ENCODE measurements around the gene STK4. TPM values are rescaled to one million over a fixed set of nuclear protein-coding genes. Genes with fewer than 3 reads are reported as not detected.

STK4 gene
- total RNA-seq, 1 donor, result 372 TPM

DNA sequence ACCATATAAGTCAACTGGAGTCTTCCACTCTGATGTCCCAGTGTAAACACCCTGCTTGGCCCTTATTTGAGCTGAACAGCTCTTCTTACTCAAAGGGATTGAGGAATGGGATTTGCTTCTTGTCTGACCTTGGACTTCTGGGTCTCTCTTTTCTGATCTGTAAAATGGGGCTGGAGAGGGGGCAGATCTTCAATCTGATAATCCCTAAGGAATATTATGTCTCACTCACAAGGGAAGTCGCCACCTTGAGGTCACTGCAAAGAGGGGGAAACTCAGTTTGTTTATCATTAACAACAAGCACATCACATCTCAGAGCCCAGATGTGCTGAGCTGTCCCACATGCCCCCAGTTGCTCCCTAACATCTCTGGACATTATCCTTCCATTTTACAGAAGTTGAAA, 119.6 kb downstream of the STK4 start:
- H3K27me3 ChIP-seq (ENCODE audit: insufficient read depth, low read length), result no peaks in the 10 kb centered on the region
- peaks cover 2% of the 10 kb centered on the region for H3K4me1 ChIP-seq (ENCODE audit: insufficient read depth, low read length)
- no peak overlapping the region for H3K4me3 ChIP-seq (ENCODE audit: low read length)
- no peaks in the 10 kb centered on the region for H3K9me3 ChIP-seq (ENCODE audit: low read depth, low read length)

DNA sequence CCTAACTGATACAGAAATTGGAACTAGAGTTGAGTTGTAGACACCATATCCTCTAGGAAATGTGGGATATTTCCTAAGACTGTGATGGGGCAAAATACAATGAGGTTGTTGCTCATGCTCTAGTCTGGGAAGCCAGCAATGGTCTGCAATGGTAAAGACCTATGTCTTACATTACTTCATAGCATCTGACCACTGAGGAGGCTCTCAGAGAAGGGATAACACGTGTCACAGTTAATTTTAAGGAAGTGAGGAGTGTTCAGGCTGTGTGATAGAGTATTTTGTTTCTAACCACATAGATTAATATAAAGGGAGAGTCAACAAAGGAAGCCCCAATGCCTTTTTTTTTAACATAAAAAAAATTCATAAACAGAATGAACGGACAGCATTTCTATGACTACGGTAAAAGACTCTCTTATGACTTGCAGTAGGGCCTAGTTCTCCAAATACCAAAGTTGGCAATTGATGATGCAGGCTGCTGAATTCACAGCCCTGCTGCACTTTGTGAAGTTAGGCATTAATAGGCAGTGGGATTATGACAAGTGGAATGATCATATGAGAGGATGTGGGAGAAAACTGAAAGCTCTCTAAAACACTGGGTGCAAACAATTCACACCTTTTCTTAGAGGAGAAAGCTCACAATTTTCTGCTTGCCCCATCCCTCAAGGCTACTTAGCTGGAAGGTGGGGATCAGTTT, 120.9 kb downstream of the STK4 start:
- Histone ChIP-seq H3K4me3 (ENCODE audit: low read length) (no peak overlapping the region), H3K9me3 (ENCODE audit: low read depth, low read length) (no peaks in the 10 kb centered on the region), H3K4me1 (ENCODE audit: insufficient read depth, low read length) (peaks cover 2% of the 10 kb centered on the region), H3K27me3 (ENCODE audit: insufficient read depth, low read length) (no peaks in the 10 kb centered on the region)

DNA sequence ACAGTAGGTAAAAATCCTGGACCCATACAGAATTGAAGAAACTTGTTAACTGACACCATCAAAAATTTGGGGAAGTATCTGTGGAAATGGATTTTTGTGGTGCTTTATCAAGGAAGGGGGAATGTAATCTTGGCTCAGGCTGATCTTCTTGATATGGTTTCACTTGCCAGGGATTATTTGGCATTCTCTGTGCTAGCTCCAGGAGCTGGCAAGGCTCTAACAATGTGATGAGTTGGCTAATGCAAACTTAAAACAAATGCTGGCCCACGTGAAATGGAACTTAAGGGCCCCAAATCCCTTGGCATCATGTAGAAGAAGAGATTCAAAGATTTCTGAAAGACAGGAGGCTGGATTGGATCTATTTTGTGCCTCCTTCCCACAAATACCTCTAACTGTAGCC, 121.5 kb downstream of the STK4 start:
- Histone ChIP-seq H3K9me3 (ENCODE audit: low read depth, low read length) (no peaks in the 10 kb centered on the region), H3K27me3 (ENCODE audit: insufficient read depth, low read length) (no peaks in the 10 kb centered on the region), H3K4me1 (ENCODE audit: insufficient read depth, low read length) (peaks cover 2% of the 10 kb centered on the region), H3K4me3 (ENCODE audit: low read length) (no peak overlapping the region)

DNA sequence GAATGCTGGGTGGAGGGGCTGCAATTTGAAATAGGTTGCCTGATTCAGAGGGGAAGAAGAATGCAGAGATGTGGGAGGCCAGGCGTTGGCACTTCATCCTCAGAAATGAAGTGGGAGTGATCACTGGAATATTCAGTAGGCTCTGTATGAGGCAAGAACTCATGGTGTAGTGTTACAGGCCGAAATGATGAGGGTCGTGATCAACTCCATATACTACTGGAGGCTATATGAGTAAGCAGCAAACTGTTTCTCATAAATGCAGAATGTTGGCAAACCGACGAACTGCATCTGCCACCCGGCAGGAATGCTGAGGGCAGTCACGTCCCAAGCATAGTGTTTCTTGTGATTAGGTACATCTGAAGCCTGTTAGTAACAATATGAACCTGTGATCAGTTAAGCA, 121.9 kb downstream of the STK4 start:
- peaks cover 2% of the 10 kb centered on the region for H3K4me1 ChIP-seq (ENCODE audit: insufficient read depth, low read length)

DNA sequence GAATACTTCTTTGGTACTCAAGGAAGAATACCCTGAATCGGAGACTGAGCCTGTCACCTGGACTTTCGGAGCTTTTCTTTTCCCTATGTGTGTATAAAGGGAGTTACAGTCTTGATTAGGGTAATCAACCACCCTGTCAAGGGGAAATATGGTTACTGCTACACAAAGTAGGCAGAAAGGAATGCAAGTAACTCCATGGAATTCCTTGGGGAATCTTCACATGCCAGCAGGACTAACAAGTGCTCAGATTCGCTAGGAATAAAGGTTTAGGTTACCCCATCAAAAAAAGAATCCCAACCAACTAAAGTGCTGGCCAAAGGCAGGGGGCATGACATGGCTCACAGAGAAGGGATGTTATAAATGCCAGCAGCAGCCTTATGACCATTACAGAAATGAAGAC, 124.2 kb downstream of the STK4 start:
- no peak overlapping the region for H3K4me3 ChIP-seq (ENCODE audit: low read length)
- peaks cover 2% of the 10 kb centered on the region for H3K4me1 ChIP-seq (ENCODE audit: insufficient read depth, low read length)
- H3K9me3 ChIP-seq (ENCODE audit: low read depth, low read length), result no peaks in the 10 kb centered on the region
- no peaks in the 10 kb centered on the region for H3K27me3 ChIP-seq (ENCODE audit: insufficient read depth, low read length)

More for the DNA sequence above, 121.9 kb downstream of the STK4 start:
- H3K27me3 ChIP-seq (ENCODE audit: insufficient read depth, low read length), result no peaks in the 10 kb centered on the region
- no peak overlapping the region for H3K4me3 ChIP-seq (ENCODE audit: low read length)
- H3K9me3 ChIP-seq (ENCODE audit: low read depth, low read length), result no peaks in the 10 kb centered on the region

DNA sequence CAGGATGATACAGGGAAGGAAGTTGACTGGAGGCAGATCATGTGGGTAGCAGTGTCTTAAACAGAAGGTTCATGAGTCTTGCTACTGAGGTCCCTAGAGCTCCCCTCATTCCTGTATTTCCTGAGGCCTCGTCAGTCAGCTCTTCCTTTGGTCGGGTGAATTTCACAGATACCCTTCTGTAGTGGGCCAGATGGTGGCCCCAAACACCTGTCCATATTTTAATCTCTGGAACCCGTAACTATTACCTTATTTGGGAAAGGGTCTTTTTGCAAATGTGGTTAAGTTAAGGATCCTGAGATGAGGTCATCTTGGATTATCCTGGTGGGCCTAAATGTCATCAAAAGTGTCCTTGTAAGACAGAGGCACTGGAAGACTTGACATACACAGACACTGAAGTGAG, 125.1 kb downstream of the STK4 start:
- Histone ChIP-seq H3K4me3 (ENCODE audit: low read length) (no peak overlapping the region), H3K4me1 (ENCODE audit: insufficient read depth, low read length) (peaks cover 2% of the 10 kb centered on the region), H3K9me3 (ENCODE audit: low read depth, low read length) (no peaks in the 10 kb centered on the region), H3K27me3 (ENCODE audit: insufficient read depth, low read length) (no peaks in the 10 kb centered on the region)

DNA sequence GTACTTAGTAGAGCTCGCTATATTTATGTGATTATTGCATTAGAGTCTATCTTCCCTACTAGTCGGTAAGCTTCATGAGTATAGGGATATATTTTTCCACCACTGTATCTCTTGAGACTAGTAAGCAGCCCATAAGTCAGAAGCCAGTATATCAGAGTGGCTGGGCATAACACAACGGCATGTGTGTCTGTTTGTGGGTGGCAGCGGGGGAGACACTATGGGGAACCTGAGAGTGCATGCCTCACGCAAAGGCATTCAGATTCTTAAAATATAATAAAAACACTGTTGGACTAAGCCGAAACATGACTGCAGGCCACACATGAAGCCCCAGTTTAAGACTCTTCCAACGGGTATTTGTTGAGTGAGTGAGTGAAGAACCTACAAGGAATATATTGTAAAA, 126.6 kb downstream of the STK4 start:
- H3K27me3 ChIP-seq (ENCODE audit: insufficient read depth, low read length), result peaks cover 10% of the 10 kb centered on the region
- no peak overlapping the region for H3K4me3 ChIP-seq (ENCODE audit: low read length)
- peaks cover 6% of the 10 kb centered on the region for H3K4me1 ChIP-seq (ENCODE audit: insufficient read depth, low read length)
- no peaks in the 10 kb centered on the region for H3K9me3 ChIP-seq (ENCODE audit: low read depth, low read length)

DNA sequence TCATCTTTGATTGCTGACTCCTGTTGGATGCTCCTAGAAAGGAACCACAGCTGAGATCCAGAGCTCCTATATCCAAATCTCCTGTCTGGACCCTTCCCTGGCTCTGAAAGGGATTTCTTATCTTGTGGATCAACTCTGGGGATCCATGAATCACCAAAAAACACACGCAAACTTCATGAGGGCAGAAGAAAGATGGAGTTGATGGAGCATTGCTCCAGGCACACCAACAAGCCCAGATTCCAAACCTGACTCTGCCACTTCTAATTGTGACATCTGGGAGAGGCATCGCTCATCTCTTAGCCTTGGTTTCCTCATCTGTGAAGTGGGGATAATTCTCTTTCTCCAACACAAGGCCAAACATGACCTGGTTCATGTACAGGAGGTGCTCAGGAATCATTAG, 127.9 kb downstream of the STK4 start:
- Histone ChIP-seq H3K27me3 (ENCODE audit: insufficient read depth, low read length) (peaks cover 21% of the 10 kb centered on the region), H3K4me1 (ENCODE audit: insufficient read depth, low read length) (peaks cover 15% of the 10 kb centered on the region), H3K9me3 (ENCODE audit: low read depth, low read length) (no peaks in the 10 kb centered on the region), H3K4me3 (ENCODE audit: low read length) (no peak overlapping the region)

DNA sequence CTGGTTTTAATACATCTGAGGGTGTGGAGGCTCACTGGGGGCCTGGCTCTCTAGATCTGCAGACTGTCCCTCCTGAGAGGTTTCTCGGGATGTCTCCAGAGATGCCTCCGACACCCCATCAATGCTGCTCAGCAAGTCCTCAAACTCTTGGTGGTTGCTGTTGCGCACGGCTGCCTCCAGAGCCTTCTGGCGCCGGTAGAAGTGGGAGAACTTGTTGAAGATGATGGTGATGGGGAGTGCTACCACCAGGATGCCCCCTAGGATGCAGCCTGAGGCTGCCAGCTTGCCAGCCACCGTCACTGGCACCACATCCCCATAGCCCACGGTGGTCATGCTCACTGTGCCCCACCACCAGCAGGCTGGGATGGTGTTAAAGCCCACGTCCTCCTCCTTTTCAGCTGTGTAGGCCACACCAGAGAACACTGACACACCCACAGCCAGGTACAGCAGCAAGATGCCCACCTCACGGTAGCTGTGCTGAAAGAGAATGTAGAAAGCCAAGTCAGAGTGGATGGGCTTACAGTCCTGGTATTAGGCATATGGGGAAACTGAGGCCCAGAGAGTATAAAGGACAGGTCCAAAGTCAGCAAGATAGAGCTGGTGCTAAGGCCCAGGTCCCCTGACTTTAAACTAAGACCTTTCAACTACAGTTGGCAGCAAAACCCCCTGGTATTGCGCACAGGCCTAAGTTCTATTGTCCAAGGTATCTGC, 128.7 kb downstream of the STK4 start:
- H3K9me3 ChIP-seq (ENCODE audit: low read depth, low read length), result no peaks in the 10 kb centered on the region
- H3K4me3 ChIP-seq (ENCODE audit: low read length), result no peak overlapping the region
- H3K27me3 ChIP-seq (ENCODE audit: insufficient read depth, low read length), result peaks cover 29% of the 10 kb centered on the region
- peaks cover 15% of the 10 kb centered on the region for H3K4me1 ChIP-seq (ENCODE audit: insufficient read depth, low read length)

DNA sequence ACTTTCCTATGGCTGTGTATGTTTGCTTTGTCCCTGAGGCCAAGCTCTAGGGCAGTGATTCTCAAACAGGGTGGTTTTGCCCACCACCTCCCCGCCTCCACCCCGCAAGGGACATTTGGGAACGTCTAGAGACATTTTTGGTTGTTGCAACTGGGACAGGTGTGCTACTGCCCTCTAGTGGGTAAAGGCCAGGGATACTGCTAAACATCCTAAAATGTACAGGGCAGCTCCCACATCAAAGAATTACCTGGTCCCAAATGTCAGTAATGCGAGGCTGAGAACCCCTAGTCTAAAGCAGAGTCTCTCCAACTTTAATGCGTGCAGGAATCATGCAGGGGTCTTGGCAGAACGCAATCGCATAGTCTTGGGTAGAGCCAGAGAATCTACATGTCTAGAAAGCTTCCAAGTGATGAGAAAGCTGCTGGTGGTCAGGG, 129.5 kb downstream of the STK4 start:
- H3K9me3 ChIP-seq (ENCODE audit: low read depth, low read length), result no peaks in the 10 kb centered on the region
- peaks cover 37% of the 10 kb centered on the region for H3K27me3 ChIP-seq (ENCODE audit: insufficient read depth, low read length)
- no peak overlapping the region for H3K4me3 ChIP-seq (ENCODE audit: low read length)
- H3K4me1 ChIP-seq (ENCODE audit: insufficient read depth, low read length), result peaks cover 19% of the 10 kb centered on the region

DNA sequence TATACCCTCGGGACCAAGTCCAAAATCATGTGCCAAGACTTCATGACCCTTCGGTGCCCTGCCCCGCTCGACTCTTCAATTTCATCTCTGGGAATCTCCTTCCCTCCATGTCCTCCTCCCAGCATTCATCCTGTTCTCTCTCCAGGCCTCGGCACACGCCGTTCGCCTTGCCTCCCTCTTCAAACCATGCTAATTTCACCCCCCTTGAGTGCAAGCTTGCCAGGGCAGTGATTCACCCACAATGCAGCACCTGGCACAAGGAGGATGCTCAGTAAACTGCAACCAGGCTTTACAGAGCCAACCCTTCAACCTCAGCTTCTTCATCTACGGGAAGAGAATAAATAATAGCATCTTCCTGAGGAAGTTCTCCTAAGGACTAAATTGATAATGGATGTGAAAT, 130.5 kb downstream of the STK4 start:
- H3K27me3 ChIP-seq (ENCODE audit: insufficient read depth, low read length), result peaks cover 46% of the 10 kb centered on the region
- H3K9me3 ChIP-seq (ENCODE audit: low read depth, low read length), result no peaks in the 10 kb centered on the region
- H3K4me3 ChIP-seq (ENCODE audit: low read length), result no peak overlapping the region
- H3K4me1 ChIP-seq (ENCODE audit: insufficient read depth, low read length), result peaks cover 22% of the 10 kb centered on the region

DNA sequence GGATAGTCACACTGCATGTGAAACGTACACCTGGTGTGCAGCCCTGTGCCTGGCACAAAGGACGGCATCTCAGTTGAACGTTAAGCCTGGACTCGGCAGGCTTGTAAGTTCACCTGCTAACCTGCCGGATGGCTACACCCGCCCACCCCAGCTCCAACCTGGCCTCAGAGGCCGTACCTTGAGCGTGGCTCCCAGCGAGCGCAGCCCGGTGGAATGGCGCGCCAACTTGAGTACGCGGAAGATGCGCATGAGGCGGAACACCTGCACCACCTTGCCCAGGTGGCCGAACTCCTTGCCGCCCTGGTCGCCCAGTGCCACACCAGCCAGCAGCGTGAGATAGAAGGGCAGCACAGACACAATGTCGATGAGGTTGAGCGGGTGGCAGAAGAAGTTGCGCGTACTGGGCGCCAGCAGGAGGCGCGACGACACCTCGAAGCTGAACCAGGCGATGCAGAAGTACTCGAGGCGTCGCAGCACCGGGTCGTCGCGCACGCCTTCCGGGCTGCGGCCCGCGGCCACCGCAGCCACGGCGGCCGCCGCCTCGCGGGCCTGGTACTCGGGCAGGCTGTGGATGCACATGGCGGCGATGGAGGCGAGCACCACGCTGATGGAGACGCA, 131.3 kb downstream of the STK4 start:
- Histone ChIP-seq H3K4me1 (ENCODE audit: insufficient read depth, low read length) (peaks cover 22% of the 10 kb centered on the region), H3K9me3 (ENCODE audit: low read depth, low read length) (no peaks in the 10 kb centered on the region), H3K4me3 (ENCODE audit: low read length) (no peak overlapping the region), H3K27me3 (ENCODE audit: insufficient read depth, low read length) (peaks cover 46% of the 10 kb centered on the region)

DNA sequence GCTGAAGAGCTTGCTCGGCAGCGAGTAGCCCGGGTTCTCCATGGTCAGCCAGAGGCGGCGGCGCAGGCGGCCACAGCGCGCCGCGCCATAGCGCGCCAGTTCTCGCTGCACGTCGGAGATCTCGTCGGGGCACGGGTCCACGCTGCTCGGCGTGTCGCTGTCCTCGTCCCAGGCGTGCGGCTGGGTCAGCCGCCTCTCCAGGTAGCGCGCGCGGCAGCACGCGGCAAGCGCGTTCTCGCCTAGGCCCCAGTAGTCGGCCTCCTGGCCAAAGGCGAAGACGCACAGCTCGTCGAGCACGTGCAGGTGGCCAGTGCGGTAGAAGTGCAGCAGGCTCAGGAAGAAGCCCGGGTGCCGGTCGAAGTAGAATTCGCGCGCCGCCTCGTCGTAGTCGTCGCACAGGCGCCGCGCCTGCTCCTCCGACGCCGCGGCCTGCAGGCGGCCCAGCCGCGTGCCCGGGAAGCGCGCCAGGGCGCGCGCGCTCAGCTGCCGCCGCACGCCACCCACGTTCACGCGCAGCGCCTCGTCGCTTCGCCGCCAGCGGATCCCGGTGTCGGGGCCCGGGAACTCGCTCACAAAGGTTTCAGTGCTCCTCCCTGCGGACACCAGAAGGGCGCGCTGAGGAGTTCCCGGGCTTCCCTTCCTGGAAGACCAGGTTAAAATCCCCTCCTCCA, 131.9 kb downstream of the STK4 start:
- Histone ChIP-seq H3K27me3 (ENCODE audit: insufficient read depth, low read length) (peaks cover 46% of the 10 kb centered on the region), H3K4me3 (ENCODE audit: low read length) (no peak overlapping the region), H3K4me1 (ENCODE audit: insufficient read depth, low read length) (peaks cover 22% of the 10 kb centered on the region)

DNA sequence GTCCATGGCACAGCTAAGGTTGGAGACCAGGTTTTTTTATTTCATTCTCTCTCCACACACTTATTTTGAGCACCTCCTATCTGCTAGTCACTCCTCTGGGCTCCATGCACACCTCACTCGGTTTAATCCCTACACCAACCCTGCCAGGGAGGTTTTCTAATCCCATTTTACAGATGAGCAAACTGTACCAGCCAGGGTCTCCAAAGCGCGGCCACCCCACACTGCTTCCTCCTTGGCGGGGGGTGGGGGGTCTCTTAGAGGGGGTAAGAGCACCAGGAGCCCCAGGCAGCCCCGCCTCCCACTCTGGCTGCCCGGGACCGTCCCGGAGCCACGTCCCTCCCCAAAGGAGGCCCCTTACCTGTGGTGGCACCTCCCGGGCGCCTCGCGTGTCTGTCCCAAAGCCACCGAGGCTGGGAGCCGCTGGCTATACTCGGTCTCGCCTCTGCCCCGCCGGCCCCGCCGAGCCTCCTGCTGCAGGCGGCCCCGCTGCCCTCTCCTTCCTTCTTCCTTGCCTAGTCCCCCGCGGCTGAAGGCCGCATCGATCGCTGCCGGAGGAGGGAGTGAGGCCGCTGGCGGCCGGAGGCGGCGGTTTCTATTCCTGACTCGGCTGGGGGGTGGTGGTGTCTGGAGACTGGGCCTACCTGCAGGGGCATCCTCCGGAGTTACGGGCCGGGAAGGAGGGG, 134.4 kb downstream of the STK4 start, which contains the start of gene KCNS1:
Gene KCNS1 (minus strand): TSS at position 565 of the 683 bp plus-strand sequence. CDS start 1,891 bp downstream, outside the sequence.
- peaks cover 22% of the 10 kb centered on the region for H3K4me1 ChIP-seq (ENCODE audit: insufficient read depth, low read length)
- H3K4me3 ChIP-seq (ENCODE audit: low read length), result no peak within 1 kb of the TSS
- H3K9me3 ChIP-seq (ENCODE audit: low read depth, low read length), result no peaks in the 10 kb centered on the region
- H3K27me3 ChIP-seq (ENCODE audit: insufficient read depth, low read length), result peaks cover 46% of the 10 kb centered on the region

More for the DNA sequence above, 131.9 kb downstream of the STK4 start:
- no peaks in the 10 kb centered on the region for H3K9me3 ChIP-seq (ENCODE audit: low read depth, low read length)

All from mononuclear cell (primary cell).